Brain microvascular endothelial cell (primary cell): Measurements from ENCODE around the gene TMEM175.

ENCODE experiments used
- DNase-seq: peaks from one replicate; pipeline ENCODE4 v3.0.0-alpha.2; 2020
- H3K27ac ChIP-seq: fragments of 250-450 bp; sonication (Bioruptor Pico); 2 replicates; pipeline ENCODE4 v1.5.1; 2020; ENCODE audit warnings: mild to moderate bottlenecking, moderate library complexity
- H3K27me3 ChIP-seq: fragments of 250-450 bp; sonication (Bioruptor Pico); replicated peaks from 2 replicates; pipeline ENCODE4 v1.5.1; 2020; ENCODE audit warnings: mild to moderate bottlenecking
- H3K36me3 ChIP-seq: fragments of 250-450 bp; sonication (Bioruptor Pico); replicated peaks from 2 replicates; pipeline ENCODE4 v1.5.1; 2020; ENCODE audit warnings: mild to moderate bottlenecking
- H3K4me3 ChIP-seq: 2 replicates; pipeline ENCODE4 v1.5.1; 2011; ENCODE audit warnings: low read depth, mild to moderate bottlenecking, control low read depth, low read length, moderate library complexity
- CTCF ChIP-seq: IDR thresholded peaks from 2 replicates; pipeline ENCODE4 v1.5.1; 2011; ENCODE audit warnings: low read depth, mild to moderate bottlenecking, moderate library complexity, low read length, control low read depth, inconsistent platforms; ENCODE audit errors: missing control alignments
- in situ Hi-C: cut with HindIII; loops from 2 replicates; pipeline ENCODE4 v1.10.0; 2017; ENCODE audit warnings: low sequenced_read_pairs, low pct_ligation_motif_present

The TMEM175 gene

GRCh38 chr4:948936-949300 lies 16.7 kb downstream of the TMEM175 start:
- H3K27me3 ChIP-seq, result no peaks in the 10 kb centered on the region
- in situ Hi-C loops, result no loop called here
- no peak for DNase-seq
- TF ChIP-seq CTCF, result no peak
- peaks cover 4% of the 10 kb centered on the region for H3K36me3 ChIP-seq
- H3K27ac ChIP-seq, result no peak overlapping the region
- no peak overlapping the region for H3K4me3 ChIP-seq

- peaks cover 4% of the 10 kb centered on the region for H3K36me3 ChIP-seq
- no peak overlapping the region for H3K27ac ChIP-seq
- no peak for DNase-seq
- no peak for TF ChIP-seq CTCF
- in situ Hi-C loops, result no loop called here
- H3K4me3 ChIP-seq, result no peak overlapping the region
- no peaks in the 10 kb centered on the region for H3K27me3 ChIP-seq
Measured at GRCh38 chr4:949656-950055, 17.4 kb downstream of the TMEM175 start.

- H3K27ac ChIP-seq, result no peak overlapping the region
- peaks cover 4% of the 10 kb centered on the region for H3K36me3 ChIP-seq
- DNase-seq, result no peak
- no peaks in the 10 kb centered on the region for H3K27me3 ChIP-seq
- TF ChIP-seq CTCF, result no peak
- H3K4me3 ChIP-seq, result no peak overlapping the region
- in situ Hi-C loops, result no loop called here
Measured at GRCh38 chr4:950136-951020, 18.1 kb downstream of the TMEM175 start.

- no peaks in the 10 kb centered on the region for H3K27me3 ChIP-seq
- DNase-seq, result no peak
- H3K36me3 ChIP-seq, result peaks cover 4% of the 10 kb centered on the region
- no peak for TF ChIP-seq CTCF
- in situ Hi-C loops, result no loop called here
- H3K27ac ChIP-seq, result no peak overlapping the region
- no peak overlapping the region for H3K4me3 ChIP-seq
Measured at GRCh38 chr4:951186-951585, 18.9 kb downstream of the TMEM175 start.

GRCh38 chr4:951594-952468 lies 19.6 kb downstream of the TMEM175 start:
- Histone ChIP-seq H3K27ac (no peak overlapping the region), H3K27me3 (no peaks in the 10 kb centered on the region), H3K4me3 (no peak overlapping the region), H3K36me3 (peaks cover 4% of the 10 kb centered on the region)
- TF ChIP-seq CTCF, result no peak
- in situ Hi-C loops, result no loop called here
- no peak for DNase-seq
